C4-2B (cell line): ENCODE measurements around the gene HSPG2.

Source experiments
- ZFX ChIP-seq: fragments of 450-650 bp; IDR thresholded peaks from 2 replicates; pipeline ENCODE4 v1.6.1; 2017
- TF ChIP-seq, protein P1 (sequence below): fragments of 450-650 bp; conservative IDR thresholded peaks from 2 replicates; pipeline ENCODE4 v1.5.1; 2017; ENCODE audit warnings: mild to moderate bottlenecking

DNA sequence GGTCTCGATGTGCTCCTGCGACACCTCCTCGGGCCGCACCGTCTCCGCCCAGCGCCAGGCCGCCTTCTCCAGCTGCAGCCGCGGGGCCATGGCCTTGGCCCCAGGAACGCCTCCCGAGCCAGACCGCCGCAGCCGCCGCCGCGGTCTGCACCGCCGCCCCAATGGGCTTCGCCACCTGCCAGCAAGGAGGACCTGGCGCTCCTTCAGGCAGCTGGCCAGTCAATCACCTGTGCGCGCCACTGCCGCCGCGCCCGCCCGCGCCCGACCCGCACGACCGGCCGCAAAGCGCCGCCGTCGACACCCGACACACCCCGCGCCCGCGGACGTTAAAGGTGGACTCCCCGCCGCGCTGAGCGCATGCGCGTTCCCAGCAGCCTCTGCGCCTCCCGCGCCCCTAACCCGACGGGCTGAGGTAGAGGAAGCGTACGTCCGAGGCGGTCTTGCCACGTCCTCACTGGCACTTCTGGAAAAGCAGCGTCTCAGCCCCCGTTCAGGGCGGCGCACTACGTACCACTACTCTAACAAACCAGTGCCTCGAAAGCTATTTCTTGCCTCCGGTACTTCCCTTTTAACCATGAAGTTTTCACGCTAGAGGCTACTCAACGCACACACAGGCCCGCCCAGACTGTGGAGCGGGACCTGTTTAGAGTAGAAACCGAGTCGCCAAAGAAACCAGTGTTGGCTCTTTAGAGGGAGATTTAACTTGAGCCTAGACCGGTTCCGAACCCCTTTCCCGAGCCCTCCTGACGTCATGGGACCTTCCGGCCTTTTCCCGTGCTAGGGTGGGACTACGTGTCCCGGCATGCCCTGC, 154.0 kb downstream of the HSPG2 start, which contains the start of gene USP48:
- TF ChIP-seq, protein P1, sequence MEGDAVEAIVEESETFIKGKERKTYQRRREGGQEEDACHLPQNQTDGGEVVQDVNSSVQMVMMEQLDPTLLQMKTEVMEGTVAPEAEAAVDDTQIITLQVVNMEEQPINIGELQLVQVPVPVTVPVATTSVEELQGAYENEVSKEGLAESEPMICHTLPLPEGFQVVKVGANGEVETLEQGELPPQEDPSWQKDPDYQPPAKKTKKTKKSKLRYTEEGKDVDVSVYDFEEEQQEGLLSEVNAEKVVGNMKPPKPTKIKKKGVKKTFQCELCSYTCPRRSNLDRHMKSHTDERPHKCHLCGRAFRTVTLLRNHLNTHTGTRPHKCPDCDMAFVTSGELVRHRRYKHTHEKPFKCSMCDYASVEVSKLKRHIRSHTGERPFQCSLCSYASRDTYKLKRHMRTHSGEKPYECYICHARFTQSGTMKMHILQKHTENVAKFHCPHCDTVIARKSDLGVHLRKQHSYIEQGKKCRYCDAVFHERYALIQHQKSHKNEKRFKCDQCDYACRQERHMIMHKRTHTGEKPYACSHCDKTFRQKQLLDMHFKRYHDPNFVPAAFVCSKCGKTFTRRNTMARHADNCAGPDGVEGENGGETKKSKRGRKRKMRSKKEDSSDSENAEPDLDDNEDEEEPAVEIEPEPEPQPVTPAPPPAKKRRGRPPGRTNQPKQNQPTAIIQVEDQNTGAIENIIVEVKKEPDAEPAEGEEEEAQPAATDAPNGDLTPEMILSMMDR, result no peak
- TF ChIP-seq ZFX, result peak; percentile 23; the same call in 1 of the 2 replicates
